ENCODE data around the gene LPAR2.

GRCh38 chr19:19649155-19649554 is 21.1 kb upstream of the LPAR2 start:
- TF ChIP-seq CTCF (conservative IDR thresholded peaks at IDR 0.05; ENCODE audit: low read length), result no peak
- TF ChIP-seq EZH2phosphoT487 (IDR thresholded peaks at IDR 0.05; ENCODE audit: borderline replicate concordance), result no peak
